Measurements from ENCODE around the gene C2orf76.
A peak's percentile ranks its signal among the peaks of the same experiment; 100 is the strongest.

The C2orf76 gene

DNA sequence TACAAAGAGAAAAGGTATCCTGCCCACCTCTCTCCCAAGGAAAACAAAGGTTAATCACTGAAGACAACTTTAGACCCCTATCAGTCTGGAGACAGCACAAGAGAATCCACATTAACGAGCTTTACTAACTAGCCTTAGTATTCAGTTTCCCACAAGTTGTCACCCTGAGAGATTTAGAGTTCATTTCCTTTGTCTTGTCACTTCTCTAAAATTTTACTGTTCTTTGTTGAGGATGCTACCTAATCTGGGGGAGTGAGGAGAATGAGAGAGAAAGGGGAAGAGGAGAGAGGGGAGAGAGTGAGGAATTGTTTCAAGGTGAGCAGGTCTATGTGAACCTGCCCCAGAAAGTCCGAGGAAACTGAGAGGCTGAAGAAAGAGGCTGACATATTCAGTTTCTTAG is 28.4 kb downstream of the C2orf76 start:
- DNase-seq (ENCODE audit: low read depth) = no peak

DNA sequence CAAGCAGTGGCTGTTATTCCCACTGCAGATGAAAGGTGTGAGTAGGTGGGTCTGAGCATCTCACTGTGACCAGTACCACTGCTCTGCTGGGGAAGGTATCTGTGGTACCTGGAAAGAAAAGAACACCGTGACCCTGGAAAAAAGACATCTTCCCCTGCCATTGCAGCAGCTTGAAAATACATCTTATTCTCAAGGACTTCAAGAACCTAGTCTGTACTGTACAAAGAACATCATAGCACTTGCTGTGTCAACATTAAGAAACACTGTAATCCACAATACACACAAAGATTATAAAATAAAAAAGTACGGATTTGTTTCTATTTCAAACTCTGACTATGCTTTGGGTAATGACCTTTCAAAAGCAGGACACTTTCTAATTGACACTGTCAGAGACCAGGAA is 28.9 kb downstream of the C2orf76 start:
- DNase-seq (ENCODE audit: low read depth) = no peak

DNA sequence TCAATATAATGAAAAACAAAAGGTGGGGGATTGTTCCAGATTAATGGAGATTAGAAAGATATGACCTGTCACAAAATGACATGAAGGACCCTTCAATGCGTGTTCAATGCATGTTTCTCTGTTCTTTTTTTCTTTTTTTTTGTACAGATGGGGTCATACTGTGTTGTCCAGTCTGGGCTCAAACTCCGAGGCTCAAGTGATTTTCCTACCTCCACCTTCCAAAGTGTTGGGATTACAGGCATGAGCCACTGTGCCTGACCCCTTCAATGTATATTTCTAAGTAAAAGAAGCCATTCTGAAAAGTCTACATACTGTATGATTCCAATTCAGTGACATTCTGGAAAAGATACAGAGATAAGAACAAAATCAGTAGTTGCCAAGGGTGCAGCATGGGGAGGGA is 32.8 kb downstream of the C2orf76 start:
- no peak for DNase-seq (ENCODE audit: low read depth)

DNA sequence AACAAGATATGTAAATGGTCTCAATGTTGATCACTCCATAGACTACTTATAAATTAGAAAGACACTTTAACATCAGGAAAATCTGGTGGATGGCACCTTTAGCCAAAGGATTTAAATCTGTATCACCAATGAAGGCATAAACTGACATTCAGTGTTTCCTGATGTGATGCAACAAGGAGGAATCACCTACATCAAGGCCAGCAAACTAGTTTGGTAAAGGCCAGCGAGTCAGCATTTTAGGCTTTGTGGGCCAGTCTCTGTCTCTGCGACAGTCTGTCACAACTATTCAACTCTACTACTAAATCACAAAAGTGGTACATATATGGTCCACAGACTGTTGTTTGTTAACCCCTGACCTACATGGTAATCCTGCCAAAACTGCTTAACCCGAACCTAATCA is 33.3 kb downstream of the C2orf76 start:
- no peak for DNase-seq (ENCODE audit: low read depth)

DNA sequence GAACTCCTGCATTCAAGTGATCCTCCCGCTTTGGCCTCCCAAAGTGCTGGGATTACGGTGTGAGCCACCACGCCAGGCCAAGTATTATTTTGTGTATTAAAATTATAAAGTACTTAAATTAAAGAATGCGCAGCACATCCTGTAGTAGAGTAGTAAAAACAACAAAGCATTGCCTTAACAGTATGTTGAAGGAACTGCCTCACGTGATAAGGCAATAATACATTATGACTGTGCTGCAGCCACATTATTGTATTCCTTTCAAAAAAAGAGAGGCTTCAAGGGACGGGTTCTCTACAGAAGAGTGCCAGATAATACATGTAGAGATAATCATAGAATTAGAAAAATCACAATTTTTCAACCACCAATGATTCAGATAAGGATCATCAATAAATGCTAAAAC is 33.7 kb downstream of the C2orf76 start:
- no peak for DNase-seq (ENCODE audit: low read depth)

DNA sequence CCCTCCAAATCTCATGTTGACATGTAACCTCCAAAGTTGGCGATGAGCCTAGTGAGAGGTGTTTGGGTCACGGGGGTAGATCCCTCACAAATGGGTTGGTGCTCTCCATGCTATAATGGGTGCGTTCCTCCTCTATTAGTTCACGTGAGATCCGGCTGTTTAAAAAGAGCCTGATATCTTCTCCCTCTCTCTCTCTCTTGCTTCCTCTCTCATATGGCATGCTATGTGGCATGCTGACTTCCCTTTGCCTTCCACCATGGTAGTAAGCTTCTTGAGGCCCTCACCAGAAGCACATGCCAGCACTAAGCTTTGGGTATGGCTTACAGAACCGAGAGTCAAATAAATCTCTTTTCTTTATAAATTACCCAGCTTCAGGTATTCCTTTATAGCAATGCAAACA is 39.2 kb downstream of the C2orf76 start:
- DNase-seq (ENCODE audit: low read depth) = no peak

DNA sequence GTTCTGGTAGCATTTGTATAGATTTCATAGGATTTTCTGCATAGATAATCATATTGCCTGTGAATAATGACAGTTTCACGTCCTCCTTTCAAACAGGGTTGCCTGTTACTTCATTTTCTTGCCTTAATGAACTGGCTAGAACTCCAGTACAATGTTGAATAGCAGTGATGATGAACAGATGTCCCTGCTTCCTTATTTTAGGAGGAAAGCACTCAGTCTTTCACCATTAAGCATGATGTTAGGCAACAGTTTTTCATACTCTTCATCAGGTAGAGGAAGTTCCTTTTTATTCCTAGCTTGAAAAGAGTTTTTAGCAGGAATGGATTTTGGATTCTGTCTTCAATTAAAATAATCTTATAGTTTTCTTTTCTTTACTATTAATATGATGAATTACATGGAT is 39.7 kb downstream of the C2orf76 start:
- no peak for DNase-seq (ENCODE audit: low read depth)

DNA sequence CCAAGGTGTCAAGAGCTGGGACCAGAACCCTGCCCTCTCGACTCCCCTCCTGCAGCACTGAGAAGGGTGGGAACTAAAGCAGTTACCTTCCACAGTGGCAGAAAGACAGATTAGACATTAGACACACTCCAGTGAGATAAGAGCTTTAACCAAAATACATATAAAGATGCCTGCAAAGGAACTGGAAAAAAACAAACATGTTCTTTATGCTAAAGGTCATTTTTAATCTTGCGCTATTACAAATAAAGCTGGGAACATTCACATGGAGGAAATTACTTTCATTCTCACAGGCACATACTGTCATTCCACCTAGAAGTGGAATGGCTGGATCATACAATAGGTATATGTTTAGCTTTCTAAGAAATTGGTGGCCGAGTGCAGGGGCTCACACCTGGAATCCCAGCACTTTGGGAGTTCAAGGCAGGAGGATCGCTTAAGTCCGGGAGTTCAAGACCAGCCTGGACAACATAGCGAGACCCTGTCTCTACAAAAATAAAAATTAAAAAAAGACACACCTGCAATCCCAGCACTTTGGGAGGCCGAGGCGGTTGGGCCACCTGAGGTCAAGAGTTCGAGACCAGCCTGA is 41.9 kb downstream of the C2orf76 start:
- DNase-seq (ENCODE audit: low read depth) = no peak

DNA sequence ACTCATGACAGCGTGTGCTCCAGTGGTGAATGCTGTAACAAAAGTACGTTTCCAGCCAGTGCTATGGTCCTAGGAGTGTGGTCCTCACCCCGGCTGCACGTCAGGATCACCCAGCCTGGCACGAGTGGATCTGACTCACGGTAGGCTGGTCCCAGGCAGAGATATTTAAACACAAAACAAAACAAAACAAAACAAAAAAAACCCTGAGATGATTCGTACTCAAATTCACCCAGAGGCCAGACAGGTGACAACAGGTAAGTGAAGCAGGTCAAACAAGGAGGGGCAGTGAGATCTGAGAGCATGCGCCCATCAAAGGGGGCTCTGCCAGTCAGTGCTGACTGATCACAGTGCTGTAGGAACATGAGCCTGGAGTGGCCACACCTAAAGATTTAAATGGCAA is 43.2 kb downstream of the C2orf76 start:
- DNase-seq (ENCODE audit: low read depth) = no peak

DNA sequence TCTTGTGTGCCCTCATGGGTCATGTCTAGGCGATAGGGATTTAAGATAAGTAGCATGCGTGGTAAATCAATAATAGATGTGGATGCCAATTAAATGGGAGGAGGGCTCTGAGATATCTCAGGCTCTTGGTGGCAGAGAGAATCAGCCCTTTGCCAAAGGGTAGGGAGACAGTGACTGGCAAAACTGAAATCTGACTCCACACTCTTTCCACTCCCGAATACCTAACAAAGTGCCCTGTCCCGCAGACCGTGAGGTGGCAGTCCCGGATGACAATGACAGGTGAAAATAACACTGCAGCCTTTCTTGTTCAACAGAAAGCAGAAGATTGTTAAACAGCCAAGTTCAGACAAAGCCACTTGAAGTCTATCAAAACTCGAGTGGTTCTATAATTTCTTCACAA is 47.0 kb downstream of the C2orf76 start:
- DNase-seq (ENCODE audit: low read depth) = no peak

DNA sequence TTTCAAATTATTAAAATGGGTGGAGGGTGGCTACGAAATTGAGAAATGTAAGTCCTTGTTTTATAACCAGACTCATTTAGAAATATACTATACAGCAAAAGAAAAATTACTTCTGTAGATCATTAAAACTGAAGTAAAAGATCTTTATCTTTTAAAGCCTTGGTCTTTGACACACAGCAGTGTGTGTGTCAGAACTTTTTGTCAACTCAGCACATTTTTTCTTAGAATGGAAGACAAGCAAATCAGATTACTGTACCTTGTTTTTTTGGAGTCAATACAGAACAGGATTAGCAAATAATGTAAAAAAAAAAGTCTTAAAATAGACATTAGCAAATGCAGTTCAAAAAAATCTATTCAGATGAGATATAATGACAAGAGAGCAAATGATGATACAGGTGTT is 49.1 kb downstream of the C2orf76 start:
- no peak for DNase-seq (ENCODE audit: low read depth)

DNA sequence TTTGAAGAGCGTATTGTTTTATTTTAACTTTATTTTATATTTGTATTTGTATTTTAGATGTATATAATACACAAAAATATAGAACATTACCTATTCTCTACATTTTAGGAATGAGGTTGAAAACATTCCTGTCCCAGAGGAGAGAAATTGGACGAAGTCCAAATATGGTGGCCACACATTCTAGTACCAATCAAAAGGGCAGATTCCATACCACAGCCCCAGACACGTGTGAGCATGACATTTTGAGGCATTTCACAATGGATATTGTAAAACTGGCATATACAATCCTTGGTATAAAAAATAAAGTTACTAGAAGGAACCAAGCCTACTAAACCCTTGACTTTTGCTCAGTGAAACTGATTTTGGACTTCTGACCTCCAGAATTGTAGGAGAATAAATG is 50.6 kb downstream of the C2orf76 start:
- peak; percentile 5 for DNase-seq (ENCODE audit: low read depth)

DNA sequence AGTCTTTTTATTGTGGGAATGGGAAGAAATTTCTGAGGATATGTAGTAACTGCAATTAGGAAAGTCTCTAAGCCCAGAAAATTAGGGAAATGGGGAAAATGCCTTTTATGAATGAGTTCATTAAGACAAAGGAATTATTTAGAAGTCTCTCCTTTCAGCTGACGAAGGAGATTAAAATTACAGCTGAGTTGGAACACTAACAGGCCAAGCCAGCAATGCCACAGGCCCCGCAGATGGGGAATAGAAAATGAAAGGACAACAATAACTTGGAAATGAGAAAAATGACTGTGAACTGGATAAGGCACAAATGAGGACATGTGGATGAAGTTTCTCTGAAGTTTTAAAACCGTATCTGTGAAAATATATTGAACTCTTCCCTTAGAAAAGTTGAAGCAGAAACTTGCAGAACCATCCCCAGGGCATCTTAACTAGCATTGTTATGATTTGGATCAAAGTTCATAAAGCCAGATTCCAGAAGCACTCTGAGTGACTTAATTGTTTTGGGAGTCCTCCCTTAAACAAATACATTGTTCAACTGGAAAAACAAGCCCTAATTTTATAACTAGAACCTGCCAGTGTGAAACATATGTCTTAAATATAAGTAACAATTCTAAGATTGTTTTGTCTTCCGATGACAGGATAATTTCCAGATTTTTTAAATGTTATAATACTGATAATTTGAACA is 51.3 kb downstream of the C2orf76 start:
- DNase-seq (ENCODE audit: low read depth) = no peak

DNA sequence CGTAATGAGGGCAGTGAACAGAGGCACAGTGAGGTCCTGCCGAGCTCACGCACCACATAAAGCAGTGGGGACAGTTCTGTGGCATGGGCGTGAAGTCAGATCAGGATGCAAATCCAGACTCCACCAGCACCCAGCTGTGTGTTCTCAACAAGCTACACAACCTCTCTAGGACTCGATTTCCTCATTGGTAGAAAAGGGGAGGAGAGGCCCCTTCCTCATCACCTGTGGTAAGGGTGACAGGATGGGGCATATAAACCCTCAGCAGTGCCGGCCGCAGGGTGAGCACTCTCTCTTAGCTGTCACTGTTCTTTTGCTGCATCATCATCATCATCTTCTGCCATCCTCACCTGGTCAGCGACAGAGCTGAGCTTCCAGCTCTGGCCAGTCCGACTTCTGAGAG is 54.8 kb downstream of the C2orf76 start:
- DNase-seq (ENCODE audit: low read depth) = no peak

DNA sequence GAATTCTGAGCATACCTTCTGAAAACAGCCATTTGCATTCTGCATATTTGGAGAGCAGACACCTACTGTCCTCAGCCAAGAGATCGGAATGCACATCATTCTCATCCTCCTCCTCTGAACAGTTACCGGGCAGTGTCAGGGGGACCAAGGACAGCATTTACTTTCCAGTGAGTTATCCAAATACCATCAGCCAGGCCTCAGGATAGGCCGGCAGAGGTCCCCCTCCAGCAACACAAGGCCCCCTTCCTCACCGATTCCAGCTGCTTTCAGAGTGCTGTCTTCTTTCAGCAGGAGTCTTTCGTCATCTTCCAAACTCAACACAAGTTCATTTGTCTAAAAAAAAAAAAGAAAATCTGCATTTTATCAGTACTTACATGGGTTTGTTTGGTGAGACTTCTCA is 55.3 kb downstream of the C2orf76 start:
- no peak for DNase-seq (ENCODE audit: low read depth)

DNA sequence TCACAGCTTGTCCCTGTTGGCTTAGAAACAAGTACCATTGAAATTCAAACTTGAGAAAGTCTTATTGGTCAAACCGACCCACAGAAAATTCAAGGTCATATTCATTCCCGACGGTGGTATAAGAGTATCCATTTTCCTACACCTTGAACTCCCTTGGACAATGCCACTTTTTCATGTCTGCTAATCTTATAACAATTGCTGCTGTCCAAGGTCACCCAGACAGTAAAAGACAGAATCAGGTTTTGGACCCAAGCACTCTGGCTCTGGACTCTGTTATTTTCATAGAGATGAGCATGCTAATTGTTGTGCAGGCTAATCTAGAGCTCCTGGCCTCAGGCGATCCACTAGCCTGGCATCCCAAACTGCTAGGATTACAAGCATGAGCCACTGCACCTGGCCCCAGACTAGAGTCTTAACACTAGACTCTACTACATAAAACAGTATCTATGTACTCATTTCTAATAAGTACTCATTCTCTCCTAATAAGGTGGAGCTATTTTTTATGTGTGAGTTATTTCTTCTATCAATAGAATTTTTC is 57.8 kb downstream of the C2orf76 start:
- no peak for DNase-seq (ENCODE audit: low read depth)

DNA sequence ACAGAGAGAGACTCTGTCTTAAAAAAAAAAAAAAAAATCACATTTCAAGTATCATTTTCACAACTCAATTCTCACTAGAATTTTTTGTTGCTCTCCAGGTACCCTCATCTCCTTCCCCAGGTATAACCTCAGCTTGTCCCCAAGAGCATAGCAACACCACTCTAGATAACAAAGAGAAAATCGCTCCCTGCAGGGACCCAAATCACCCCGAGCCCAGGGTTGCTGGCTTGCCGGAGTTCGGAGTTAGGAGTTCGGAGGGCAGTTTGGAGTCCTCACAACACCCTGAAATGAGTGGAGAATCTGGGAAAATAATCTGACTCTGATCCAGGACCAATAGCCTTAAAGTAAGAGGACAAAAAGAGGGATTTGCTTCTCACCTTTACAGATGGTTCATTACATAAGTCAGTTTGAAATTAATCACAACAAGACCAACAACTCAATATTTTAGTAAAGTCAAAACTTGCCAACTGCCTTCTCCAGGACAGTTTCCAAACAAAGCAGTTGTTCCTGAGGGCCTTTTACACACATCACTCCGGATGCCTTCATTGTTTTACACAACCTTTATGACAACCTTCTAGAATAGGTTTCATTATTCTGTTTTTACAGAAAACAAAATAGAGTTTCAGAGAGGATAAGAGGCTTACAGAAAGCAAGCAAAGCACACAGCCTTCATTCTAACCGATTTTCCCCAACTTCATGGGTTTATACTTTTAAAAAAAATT is 59.1 kb downstream of the C2orf76 start:
- no peak for DNase-seq (ENCODE audit: low read depth)

DNA sequence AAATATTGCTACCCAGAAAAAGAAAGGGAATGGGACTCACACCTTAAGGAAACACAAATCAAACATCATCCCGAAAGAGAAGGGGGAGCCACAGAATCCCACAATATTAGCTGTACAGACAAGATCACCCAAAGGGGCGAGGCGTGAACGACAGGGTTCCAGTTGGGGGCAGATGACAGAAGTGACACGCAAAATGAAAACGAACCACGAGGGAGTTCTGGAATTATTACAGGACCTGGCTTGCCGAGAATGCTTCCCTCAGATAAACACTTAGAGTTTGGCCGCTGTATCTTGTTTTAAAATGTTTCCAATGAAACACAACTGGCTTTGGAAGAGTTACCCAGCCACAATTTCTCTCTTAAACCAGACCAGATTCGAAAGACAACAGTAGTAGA is 60.4 kb downstream of the C2orf76 start:
- no peak for DNase-seq (ENCODE audit: low read depth)

DNA sequence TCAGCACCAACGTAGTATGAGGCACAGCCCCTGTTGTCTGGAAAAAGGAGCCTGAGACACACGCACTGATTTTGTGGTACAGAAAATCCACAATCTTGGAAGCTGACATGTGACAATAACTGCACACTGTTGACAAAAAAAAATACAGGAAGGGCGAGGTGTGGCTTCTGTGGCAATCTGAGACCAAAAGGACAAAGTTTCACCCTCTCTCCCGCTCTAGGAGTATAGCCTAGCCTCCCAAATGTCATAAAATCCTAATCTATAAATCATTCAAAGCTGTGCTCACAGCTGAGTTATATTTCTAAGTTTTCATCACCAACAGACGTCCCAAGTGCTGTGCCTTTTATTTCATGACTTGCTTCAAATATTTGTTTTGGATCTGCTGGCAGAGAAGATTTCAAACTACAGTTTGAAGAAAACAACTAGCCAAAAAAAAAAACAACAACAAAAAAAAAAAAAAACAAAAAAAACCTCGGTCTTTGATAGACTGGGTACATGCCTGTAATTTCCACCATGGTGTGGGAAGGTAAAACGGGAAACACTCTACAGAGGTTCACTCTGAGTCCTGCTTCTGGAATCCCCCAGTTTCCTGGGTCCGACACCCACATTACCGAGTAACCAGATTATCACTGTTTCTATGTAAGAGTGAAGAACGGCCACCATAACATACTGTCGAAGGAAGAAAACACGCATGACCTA is 61.0 kb downstream of the C2orf76 start:
- DNase-seq (ENCODE audit: low read depth) = no peak

DNA sequence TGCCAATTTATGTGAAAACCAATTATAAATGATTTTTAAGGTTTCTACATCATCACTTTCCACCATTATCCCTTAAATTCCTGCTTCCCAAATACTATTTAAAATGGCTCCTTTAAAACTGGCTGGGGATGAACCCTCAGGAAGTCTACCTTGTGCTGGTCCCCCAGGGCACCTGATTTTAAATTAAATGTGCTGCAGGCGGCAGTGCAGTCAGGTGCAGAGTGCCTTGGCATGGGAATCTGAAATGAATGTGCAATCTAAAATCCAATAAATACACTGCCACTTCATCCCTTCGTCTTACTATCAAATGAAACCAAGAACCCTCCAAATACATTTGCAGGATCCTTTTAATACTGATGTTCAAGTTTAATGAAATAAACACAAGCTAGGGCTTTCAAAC is 61.8 kb downstream of the C2orf76 start:
- DNase-seq (ENCODE audit: low read depth) = no peak

DNA sequence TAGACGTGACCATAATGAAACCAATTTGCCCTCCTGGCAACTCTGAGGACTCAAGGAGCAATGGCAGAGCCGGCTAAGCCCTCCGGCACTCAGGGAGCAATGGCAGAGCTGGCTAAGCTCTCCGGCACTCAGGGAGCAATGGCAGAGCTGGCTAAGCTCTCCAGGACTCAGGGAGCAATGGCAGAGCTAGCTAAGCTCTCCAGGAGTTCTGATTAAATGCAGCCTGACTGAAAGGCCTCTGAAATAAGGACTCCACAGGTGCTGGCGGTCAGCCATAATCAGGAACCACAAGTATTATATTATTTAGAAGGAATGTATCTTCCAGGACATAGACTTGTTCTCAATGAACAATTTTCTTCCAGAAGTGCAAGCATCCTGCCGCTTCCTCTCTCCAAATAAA is 65.2 kb downstream of the C2orf76 start:
- DNase-seq (ENCODE audit: low read depth) = no peak

DNA sequence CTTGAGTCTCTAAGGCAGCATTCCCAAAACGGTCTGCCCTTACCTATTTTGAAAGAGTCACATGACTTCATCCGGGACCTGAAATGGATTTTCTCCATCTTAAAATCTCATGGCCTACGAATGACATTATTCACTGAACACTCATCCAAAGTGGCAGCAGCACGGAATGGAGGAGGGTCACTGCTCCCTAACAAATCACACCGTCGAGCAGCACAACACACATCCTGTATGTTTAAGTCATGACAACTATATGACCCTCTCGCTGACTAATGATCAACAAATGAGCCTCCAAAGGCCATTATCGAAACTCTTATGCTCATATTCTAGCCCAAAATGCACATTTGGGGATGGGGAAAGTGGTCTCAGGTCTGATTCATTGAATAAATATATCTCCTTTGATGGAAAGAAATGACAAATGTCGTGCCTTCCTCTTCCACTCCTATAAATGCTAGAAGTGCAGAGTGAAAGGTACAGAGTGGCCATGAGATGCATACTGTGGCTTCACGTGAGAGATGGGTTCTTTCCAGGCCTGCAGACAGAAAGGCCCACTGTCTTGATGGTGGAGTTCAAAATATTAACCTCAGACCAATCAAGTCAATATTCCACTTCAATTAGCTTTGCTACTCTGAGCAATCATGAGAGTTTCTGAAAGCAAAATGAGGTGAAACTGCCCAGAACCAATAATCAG is 70.8 kb downstream of the C2orf76 start:
- DNase-seq (ENCODE audit: low read depth) = no peak
